GM12872 (cell line): Measurements from ENCODE around the gene CDA.

Source experiments
- CTCF ChIP-seq: IDR thresholded peaks from 3 replicates; pipeline ENCODE4 v1.5.1; 2011; ENCODE audit warnings: low read depth, mild to moderate bottlenecking, low read length, moderate library complexity; ENCODE audit not compliant: insufficient read depth

The CDA gene

GRCh38 chr1:20663969-20664715 lies 75.2 kb downstream of the CDA start:
- TF ChIP-seq CTCF: no peak

- no peak for TF ChIP-seq CTCF
These were observed 76.8 kb downstream of the CDA start for GRCh38 chr1:20665726-20666125.

- TF ChIP-seq CTCF: no peak
These were observed 77.2 kb downstream of the CDA start for GRCh38 chr1:20666146-20666545.

GRCh38 chr1:20666804-20667203 lies 77.9 kb downstream of the CDA start:
- TF ChIP-seq CTCF: no peak
